HG03045 (cell line): ENCODE results near the gene TTC34.

Experiments
- ATAC-seq: cut with Tn5 transposase; IDR thresholded peaks from one replicate; pipeline ENCODE4 v1.9.1; 2021; ENCODE audit warnings: mild to moderate bottlenecking, moderate library complexity; ENCODE audit not compliant: unreplicated experiment

TTC34 gene

GRCh38 chr1:2814511-2815075 is 13.1 kb upstream of the TTC34 start:
- no peak for ATAC-seq

- no peak for ATAC-seq
These were observed 11.6 kb upstream of the TTC34 start for GRCh38 chr1:2812939-2813653.

- no peak for ATAC-seq
These were observed 10.6 kb upstream of the TTC34 start for GRCh38 chr1:2812136-2812535.

DNA sequence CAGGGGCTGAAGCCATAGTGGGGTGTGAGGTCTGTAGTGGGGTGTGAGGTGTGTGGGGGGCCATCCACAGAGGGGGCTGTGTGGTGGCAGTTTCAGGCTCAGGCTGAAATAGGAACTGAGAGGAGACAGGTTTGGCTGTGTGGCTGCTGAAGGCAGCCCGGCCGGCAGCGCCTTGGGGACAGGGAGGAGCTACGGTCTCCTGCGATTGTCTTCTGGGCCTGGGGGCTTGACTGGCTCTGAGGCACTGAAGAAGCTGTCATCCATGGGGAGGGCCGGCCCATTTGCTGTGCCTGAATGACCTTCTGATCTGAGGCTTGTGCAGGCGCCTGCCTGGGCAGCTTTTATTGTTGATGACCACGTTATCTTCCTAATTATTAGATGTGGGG is 10.0 kb upstream of the TTC34 start:
- ATAC-seq = no peak

GRCh38 chr1:2810899-2811532 is 9.5 kb upstream of the TTC34 start:
- ATAC-seq = no peak

DNA sequence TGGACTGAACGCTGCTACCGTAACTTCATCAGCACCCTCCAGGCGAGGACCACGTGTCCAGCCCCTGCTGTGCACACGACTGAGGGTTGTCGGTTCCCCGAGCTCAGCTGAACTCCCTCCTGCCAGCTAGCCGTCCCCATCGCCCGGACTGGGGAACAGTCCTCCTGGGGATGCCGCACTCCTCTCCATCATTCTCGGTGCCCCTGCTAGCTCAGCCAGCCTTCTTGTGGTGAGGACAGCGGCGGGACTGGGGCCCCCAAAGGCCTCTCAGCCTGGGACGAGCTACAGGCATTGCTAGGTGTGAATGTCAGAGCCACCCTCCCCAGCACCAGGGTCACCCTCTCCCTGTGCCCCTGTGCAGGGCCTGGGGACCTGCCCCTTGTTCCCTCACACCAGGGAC is 8.8 kb upstream of the TTC34 start:
- ATAC-seq = no peak

DNA sequence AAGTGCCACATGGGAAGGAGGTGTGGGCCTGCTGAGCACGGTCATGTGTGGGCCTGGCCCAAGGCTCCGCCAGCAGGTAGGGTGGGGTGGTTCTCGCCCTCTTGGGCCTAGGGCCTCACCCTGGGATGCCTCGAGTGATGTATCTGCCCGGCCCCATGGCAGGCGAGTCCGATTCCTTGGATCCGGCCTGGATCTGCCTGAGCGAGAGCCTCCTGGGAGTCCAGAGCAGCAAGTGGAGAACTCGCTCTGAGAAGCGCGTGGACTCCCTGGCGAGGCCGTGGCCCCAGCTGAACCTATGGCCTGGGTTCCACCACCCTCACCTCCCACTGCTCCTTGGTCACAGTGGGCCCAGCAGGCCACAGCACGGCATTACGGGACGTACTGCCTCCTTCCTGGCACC is 8.2 kb upstream of the TTC34 start:
- ATAC-seq = no peak

- ATAC-seq = no peak
These were observed 7.5 kb upstream of the TTC34 start for GRCh38 chr1:2808831-2809605.

DNA sequence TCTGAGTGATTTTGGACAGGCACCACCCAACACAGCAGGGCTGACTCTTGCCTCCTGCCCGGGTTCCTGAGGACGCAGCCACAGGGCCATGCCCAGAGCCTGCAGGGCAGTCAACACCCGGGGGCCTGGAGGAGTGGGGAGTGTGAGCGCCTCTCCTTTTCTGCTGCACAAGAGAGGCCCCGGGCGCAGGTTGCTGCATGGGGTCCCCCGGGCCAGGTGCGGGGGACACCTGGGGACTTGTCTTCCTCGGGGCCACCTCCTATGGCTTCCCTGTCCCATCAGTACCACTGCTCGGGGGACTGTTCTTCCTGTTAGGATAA is 6.9 kb upstream of the TTC34 start:
- ATAC-seq = no peak

- ATAC-seq = no peak
These were observed 6.3 kb upstream of the TTC34 start for GRCh38 chr1:2807678-2808385.

GRCh38 chr1:2807036-2807435 is 5.5 kb upstream of the TTC34 start:
- no peak for ATAC-seq

GRCh38 chr1:2806591-2806990 is 5.1 kb upstream of the TTC34 start:
- ATAC-seq = no peak

GRCh38 chr1:2805801-2806430 is 4.4 kb upstream of the TTC34 start:
- no peak for ATAC-seq

GRCh38 chr1:2804628-2805351 is 3.3 kb upstream of the TTC34 start:
- no peak for ATAC-seq

DNA sequence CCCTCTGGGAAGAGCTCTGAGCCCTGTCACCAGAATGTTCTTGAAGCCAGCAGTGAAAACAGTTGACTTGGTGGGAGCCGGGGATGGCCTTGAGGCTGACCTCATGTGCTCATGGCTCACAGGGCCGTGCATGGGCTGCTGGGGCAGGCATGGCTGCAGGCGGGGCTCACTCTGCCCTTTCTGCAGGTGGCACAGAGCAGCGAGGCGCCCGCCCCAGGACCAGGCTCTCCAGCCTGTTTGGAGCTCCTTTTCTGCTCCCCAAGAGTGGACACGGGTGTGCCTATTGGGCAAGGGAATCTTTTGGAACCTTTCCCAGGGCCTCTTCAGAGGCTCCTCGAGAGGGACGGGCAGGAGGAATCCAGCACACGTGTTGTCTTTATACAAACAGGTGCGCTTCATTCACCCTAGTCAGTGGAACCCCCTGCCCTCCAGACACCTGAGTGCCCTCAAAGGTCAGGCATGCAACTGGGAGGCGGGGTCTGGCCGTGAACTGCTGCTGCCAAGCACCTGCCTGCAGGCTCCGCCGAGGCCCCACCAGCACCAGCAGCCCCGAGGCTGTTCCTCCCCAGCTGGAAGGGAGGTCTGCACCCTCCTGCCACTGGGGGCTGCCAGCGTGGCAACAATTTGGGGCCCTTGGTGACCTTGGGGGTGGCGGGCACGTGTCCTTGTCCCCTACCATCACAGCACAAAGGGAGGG is 2.6 kb upstream of the TTC34 start:
- no peak for ATAC-seq

DNA sequence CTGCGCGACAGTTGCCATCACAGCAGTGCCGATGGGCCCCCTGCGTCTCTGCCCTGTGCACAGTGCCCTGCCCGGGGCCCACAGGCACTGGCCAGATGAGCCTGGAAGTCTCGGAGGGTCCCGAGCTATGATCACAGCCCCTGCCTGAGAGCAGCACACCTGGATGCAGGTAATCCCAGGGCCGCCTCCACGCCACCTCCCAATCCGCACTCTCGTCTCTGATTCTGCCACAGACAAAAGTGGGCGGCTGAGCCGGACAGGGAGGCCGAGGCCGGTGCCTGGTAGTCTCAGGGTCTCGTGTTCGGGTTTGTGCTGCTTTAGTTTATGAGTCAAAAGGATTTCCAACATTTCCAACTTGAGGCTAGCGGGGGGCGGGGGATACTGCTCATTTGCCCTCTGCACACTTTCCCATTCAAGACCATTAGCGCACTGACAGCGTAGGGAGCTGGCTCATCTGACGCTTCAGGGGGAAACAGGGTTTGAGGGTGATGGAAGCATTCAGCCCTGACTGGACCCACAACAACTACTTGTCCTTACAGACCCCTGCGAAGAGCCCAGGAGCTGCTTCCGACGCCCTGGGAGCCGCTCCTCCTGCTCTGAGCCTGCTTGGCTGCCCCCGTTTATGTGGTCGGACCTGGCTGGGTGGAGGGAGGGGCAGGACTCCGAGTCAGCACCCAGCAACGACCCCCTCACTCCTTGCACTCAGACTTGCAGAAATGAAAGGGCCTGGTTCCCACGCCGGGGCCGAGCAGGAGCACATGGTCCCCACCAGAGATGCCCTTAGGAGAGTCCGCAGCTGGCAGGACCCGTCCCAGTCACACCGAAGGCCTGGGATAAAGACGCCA is 1.8 kb upstream of the TTC34 start:
- ATAC-seq = no peak

DNA sequence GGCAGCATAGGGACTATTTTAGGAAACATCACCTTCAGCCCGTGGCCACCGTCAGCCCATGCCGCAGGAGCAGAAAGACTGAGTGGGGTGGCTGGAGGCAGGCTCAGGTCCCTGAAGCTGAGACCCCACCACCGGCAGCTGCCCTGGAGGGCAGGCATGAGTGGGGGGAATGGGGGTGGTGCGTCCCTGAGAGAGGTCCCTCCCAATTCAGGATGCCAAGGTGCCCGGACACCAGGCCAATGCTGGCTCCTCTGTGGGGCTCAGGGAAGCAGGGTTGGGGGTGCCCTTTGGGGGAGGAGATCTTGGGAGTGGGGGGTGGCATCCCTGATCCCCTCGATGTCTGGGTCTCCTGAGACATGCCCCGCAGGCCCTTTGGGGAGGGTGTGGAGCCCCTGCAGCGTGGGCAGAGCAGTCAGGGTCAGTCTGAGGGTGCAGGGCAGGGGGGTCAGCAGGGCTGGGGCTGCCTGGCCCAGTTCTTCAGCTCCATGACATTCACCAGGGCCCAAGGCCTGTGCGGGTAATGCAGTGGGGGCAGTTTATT is 998 bp upstream of the TTC34 start:
- no peak for ATAC-seq

DNA sequence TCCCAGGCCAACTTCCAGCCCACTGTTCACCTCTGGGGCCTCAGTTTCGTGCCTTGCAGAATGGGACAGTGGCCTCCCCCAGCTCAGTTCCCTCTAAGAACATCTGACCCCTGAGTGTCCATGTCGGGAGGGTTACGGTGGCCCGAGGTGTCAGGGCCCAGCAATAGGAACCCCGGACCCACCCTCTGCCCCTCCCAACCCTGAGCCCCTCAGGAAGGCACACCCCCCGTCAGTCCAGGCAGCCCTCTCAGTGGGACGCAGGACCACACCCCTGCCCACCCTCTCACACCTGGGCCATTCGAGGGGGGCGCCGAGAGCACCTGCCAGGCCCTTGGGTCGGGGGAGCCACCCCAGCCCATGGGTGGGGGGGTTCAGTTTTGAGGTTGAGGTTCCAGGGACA is 447 bp downstream of the TTC34 start:
- no peak for ATAC-seq
